ENCODE results near the gene RNF10.

GRCh38 chr12:120618954-120619615 lies 84.9 kb downstream of the RNF10 start:
- TF ChIP-seq CTCF (conservative IDR thresholded peaks at IDR 0.05; ENCODE audit: low read length) (no peak), EZH2phosphoT487 (IDR thresholded peaks at IDR 0.05; ENCODE audit: borderline replicate concordance) (no peak)

Data from Loucy (cell line).